T-helper 9 cell (primary cell): ENCODE results near the gene MARCHF2.

ENCODE experiments used
- DNase-seq: peaks from one replicate; pipeline ENCODE4 v3.0.0-alpha.2; 2020

MARCHF2 gene

DNA sequence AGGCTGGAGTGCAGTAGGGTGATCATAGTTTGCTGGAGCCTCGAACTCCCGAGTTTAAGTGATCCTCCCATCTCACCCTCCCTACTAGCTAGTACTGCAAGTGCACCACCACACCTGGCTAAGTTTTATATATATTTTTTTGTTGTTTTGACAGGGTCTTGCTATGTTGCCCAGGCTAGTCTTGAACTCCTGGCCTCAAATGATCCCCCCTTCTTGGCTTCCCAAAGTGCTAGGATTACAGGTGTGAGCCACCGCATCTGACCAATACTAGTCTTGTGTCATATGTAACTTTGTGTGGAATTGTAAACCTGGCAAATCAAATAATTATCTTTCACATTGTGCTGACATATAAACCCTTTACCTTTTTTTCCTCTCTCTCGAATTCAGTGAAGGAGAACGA, 41.9 kb downstream of the MARCHF2 start:
- no peak for DNase-seq

DNA sequence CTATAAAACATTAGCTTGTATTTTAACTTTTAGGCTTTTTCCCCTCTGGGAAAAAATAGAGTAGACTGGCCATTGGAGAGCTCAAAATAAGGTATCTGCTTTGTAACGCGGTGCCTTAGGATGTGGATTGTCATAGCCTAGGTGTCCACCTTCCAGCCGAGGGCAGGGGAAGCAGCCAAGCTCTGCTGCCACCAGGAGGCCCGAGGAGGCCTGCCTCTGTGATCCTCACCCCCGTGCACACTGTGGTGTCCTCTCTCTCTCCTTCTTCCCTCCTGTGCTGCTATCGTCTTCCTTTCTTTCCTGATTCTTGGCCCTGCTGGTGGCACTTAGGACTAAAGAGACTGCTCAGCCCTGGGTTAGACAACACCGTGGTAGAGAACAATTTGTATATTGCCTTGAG, 43.0 kb downstream of the MARCHF2 start:
- no peak for DNase-seq

DNA sequence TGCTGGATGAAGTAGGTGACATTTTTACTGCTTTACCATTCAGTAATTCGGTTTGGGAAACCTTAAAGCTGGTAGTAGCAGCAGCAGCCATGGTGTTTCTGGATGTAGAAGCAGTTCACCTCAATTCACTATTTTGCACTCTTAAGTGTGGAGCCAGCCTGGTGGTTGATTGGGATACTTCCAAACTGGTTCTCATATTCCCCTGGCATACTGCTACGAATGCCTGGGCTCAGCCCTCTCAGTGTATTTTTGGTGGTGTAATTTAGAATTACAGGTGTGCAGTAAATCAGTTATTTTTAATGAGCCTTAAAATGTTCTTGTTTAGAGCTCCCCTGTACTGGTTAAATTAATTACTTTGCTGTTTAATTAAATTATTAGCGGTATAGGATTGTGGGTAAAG, 44.1 kb downstream of the MARCHF2 start:
- DNase-seq, result no peak

- DNase-seq, result no peak
These were observed 44.7 kb downstream of the MARCHF2 start for GRCh38 chr19:8457827-8458226.

DNA sequence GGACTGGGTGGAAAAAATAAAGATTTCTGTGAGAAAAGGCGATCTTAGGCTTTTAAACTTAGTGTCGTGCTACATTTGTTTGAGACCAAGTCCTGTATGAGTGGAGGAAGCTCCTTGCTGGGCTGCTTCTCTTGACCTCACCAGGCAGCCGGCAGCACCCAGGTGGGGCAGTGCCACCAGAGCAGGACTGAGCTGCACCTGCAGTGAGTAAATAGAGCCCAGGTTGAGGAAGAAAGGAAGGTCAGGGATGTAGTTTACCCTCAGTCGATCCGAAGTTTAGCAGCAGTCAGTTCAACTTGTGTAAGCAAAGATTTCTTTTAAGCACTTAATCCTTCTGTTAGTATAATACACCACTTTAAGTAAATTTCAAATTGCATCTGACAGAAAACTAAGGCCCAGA, 45.3 kb downstream of the MARCHF2 start:
- no peak for DNase-seq

GRCh38 chr19:8459095-8459494, 46.0 kb downstream of the MARCHF2 start:
- no peak for DNase-seq

DNA sequence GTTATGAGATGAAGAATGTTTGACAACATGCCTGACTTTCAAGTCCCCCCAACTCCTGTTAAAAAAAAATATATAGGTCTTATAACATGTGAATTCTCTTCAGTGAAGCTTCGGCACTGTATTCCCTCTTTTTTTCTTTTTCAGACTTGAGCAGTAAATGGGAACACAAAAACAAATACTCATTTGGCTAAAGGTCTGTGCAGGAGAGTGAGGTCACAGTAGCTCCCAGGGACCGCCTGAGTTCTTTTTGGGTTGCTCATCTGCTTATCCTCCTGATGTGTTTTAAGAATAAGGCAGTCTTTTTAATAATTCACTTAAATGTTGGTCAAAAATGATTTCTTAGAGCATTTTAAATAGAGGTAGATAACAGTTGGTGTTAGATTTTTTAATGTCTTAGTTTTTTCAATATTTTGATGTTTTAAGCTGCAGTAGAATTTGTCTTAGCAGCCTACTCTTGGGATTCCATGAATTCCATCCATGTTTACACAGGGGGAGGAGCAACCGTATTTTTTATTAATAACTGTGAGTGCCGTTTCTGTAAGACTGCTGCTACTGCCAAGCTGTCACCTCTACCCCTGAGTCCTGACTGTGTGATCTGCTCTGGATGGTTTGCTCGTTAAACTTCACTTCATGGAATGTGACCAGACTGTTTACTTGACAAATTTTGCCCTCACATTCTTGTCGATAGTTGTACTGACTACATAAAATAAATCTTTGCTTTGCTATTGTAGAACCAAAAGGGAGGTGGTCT, 46.6 kb downstream of the MARCHF2 start:
- no peak for DNase-seq

- no peak for DNase-seq
These were observed 47.6 kb downstream of the MARCHF2 start for GRCh38 chr19:8460516-8461298.

DNA sequence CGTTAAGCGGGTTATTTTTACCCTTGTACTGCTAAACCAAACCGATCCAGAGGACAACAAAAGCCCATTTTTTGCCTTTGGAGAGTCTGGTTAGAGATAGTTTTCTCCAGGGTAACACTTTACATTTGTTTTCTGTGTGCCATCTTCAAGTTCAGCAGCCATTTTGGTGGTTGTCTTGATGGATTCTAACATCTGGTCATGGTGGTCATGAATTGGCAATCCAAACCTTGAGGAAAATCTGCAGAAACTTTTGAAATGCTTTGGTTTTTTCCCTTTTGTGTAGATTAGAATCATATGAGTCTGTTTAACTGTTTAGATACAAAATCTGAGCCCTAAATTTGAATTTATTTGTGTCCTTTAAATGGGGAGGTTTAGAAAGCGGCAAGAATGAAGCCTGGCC, 48.3 kb downstream of the MARCHF2 start:
- DNase-seq, result no peak

DNA sequence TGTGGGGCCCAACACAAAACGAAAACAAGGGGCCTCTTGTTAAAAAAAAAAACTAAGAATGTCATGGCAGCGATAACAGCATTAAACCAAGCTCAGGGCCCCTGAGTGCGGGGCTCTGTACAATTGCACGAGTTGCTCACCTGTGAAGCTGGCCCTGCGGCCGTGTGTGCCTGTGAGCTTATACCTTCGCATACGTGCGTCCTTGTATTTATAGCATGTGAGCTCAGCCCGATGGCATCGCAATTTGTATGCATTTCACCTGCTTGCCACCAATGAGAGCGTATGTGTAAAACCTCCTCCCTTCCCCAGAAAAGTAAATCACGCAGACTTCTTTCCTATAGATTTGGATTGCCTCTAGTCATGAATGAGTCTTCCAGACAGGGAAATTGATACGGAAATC, 48.8 kb downstream of the MARCHF2 start:
- DNase-seq, result no peak

GRCh38 chr19:8462571-8462970, 49.5 kb downstream of the MARCHF2 start:
- no peak for DNase-seq

DNA sequence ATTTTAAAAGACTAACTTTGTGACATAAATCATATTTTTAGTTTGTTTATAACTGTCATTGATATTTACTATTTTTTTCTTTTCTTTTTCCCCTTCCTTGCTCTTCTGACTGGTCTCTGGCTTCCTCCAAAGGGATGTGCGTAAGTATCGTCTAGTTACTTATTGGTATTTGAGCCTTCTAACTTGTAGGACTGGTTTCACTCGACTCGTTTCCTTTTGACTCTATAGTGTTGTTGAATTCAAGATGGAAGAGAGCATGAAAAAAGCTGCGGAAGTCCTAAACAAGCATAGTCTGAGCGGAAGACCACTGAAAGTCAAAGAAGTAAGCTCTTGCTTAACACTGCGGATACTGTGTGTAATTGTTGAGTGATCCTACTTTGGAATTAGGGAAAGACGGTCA, 50.3 kb downstream of the MARCHF2 start:
- no peak for DNase-seq

GRCh38 chr19:8466018-8466417, 52.9 kb downstream of the MARCHF2 start:
- DNase-seq, result no peak

GRCh38 chr19:8468124-8468523, 55.0 kb downstream of the MARCHF2 start:
- DNase-seq, result no peak

DNA sequence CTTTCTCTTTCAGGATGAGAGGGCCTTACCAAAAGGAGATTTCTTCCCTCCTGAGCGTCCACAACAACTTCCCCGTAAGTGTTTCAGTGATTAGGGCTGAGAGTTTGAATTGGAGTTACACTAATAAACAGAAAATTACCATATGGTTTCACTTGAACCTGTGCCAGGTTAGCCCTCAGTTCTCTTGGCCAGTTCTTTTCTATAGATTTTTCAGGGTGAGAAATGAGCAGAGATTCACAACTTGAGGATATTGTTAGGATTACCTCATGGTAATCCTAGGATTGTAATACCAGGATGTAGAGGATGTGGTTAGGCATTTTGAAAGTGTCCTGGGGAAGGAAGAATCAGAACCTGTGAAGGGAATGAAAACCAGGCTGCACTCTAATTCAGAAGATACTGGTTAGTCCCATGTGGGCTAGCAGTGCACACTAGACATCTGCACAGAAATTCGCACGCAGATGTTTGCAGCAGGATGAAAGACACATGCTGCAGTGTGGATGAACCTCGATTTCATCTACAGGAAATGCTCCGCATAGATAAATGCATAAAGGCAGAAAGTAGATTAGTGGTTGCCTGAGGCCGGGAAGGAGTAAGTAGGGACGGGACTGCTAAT, 55.8 kb downstream of the MARCHF2 start:
- no peak for DNase-seq

GRCh38 chr19:8469613-8470368, 56.7 kb downstream of the MARCHF2 start:
- DNase-seq, result no peak

GRCh38 chr19:8473648-8474476, 60.8 kb downstream of the MARCHF2 start:
- no peak for DNase-seq

- no peak for DNase-seq
These were observed 61.9 kb downstream of the MARCHF2 start for GRCh38 chr19:8475005-8475404.

- DNase-seq, result no peak
These were observed 63.4 kb downstream of the MARCHF2 start for GRCh38 chr19:8476524-8476923.

DNA sequence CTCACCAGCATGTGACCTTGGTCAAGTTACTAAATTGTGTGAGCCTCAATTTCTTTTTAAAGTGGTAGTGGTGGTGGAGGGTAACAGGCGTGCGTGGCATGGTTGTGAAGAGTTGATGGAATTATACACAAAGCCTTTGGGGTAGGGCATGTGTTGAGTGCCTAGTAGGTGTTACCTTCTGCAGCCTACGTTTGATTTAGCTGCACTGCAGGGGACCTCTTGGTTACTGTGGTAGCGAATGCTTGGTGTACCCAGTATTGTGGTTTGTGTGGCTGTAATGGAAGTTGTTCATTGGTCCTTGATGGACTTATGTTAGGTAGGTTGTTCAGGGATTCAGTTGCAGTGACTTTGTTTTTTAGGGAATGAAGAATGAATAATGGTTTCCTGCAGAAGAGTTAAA, 64.8 kb downstream of the MARCHF2 start:
- no peak for DNase-seq

- DNase-seq, result no peak
These were observed 65.5 kb downstream of the MARCHF2 start for GRCh38 chr19:8478598-8478997.

DNA sequence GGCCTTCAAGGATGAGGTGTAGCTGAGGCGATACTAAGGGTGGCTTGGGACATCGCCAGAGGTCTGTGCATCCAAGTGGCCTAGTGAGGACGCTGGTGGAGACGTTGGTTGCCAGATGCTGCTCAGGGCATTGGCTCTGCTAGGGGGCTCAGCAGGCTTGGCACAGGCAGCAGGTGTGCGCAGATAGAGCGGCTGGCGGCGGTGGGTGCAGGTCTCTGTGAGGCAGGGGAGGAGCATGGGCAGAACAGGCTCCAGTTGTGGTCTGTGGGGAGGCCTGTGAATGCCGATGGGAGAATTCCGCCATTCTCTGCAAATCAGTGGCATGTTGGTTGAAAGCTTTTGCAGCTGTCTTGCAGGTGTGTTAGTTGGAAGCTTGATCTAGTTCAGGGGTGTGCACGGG, 68.1 kb downstream of the MARCHF2 start:
- no peak for DNase-seq
